ENCODE measurements around the gene SETD1B. TPM values are rescaled to one million over a fixed set of nuclear protein-coding genes. Genes with fewer than 3 reads are reported as not detected.

The SETD1B gene
- total RNA-seq, 1 donor from 2014 or later = 39.8 TPM

GRCh38 chr12:121807642-121808347, 4.0 kb downstream of the SETD1B start:
- DNase-seq (ENCODE audit: low spot score) = no peak

DNA sequence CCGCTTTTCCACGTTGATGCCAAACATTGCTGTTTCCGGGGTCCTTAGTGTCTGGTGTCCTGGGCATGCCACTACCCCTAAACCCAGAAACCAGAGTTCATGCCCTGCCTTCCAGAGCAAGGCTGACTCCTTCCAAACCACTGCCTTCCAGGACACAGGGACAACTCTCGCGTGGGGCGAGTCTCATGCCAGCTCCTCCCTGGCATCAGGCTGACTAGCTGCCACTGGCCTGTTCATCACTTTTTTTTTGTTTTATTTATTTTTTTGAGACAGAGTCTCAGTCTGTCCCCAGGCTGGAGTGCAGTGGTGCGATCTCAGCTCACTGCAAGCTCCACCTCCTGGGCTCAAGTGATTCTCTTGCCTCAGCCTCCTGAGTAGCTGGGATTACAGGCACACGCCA, 4.8 kb downstream of the SETD1B start:
- DNase-seq (ENCODE audit: low spot score) = no peak

DNA sequence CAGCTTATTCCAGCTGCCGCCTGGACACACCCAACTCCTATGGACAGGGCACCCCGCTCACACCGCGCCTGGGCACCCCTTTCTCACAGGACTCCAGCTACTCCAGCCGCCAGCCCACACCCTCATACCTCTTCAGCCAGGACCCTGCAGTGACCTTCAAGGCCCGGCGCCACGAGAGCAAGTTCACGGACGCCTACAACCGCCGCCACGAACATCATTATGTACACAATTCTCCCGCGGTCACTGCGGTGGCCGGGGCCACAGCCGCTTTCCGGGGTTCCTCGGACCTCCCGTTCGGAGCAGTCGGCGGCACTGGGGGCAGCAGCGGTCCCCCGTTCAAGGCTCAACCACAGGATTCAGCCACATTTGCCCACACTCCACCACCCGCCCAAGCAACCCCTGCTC, 5.9 kb downstream of the SETD1B start:
- no peak for DNase-seq (ENCODE audit: low spot score)

DNA sequence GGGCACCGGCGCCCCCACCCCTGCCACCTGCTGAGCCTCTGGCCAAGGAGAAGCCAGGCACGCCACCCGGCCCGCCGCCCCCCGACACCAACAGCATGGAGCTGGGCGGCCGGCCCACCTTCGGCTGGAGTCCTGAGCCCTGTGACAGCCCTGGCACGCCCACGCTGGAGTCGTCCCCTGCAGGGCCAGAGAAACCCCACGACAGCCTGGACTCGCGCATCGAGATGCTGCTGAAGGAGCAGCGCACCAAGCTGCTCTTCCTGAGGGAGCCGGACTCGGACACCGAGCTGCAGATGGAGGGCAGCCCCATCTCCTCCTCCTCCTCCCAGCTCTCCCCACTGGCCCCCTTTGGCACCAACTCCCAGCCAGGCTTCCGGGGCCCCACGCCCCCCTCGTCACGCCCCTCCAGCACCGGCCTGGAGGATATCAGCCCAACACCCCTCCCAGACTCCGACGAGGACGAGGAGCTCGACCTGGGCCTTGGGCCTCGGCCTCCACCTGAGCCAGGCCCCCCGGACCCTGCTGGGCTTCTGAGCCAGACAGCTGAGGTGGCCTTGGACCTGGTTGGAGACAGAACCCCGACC, 6.5 kb downstream of the SETD1B start:
- DNase-seq (ENCODE audit: low spot score) = no peak

DNA sequence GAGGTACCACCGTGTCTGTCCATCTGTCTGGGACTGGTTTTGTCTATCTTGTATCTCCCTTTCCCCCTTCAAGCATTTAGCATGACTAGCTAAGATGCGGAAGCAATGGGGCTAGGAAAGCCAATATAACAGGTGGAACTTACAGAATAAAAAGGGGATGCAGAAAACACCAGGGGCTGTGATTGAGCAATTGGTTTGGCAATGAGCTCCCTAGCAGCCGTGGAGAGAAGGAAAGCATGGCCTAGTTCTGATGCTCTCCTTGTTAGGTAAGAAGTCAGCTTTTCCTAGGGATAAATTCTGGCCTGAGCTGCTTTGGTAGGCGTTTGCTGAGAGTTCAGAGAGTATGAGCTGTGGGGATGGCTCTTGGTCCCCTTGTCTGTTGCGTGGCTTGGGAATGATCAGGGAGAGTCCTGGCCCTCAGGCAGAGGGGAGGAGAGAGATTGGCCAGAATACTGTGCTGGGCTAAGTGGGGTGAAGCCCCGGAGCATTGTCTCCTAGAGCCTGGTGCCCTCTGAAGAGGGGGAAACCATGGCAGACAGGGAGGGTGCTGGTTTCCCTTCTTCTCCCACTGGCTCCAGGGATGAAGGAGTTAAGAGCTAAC, 7.1 kb downstream of the SETD1B start:
- DNase-seq (ENCODE audit: low spot score) = no peak

- DNase-seq (ENCODE audit: low spot score) = peak; percentile 72
Measured at GRCh38 chr12:121811434-121812319, 7.9 kb downstream of the SETD1B start.

GRCh38 chr12:121812320-121812871, 8.6 kb downstream of the SETD1B start:
- peak; percentile 80 for DNase-seq (ENCODE audit: low spot score)

DNA sequence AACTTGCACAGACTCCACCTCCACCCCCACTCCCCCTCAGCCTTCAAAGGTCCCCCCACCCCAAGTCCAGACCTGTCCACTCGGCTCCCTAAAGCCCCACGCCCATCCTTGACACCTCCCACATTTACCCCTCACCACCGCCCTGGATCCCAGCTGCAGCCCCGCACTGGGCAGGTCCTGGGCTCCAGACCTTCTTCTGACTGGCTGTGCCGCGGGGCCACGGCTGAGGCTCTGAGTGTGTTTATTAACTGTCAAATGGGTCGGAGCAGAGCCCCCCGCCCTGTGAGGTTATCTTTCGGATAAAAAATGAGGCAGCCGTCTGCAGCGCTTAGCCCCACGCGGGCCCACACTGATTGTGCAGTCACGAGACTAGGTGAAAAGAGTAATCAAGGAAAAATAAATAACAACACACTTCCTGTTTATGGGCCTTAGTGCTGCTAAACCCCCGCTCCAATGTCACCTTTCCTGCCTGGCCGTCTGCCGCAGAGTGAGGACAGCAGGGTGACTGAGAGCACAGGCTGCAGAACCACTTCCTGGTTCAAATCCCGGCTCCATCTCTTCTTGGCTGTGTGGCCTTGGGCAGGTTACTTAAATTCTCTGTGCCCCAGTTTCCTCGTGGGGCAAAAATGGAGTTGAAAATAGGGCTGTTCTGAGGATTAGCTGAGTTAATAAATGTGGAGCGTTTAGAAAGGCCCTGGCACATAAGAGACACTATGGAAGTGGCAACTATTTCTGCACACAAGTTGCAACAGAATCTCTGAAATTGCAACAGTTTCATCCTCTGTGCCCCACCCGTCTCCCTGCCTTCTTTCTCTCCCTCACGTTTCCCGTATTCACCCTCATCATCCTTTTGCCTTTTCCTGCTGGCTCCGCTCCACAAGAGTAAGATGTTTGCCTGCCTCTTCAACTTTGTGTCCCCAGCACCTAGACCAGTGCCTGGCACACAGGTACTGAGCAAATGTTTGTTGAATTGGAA, 9.4 kb downstream of the SETD1B start:
- DNase-seq (ENCODE audit: low spot score) = no peak

- DNase-seq (ENCODE audit: low spot score) = no peak
Measured at GRCh38 chr12:121813951-121814350, 10.1 kb downstream of the SETD1B start.

GRCh38 chr12:121814429-121815119, 10.8 kb downstream of the SETD1B start:
- DNase-seq (ENCODE audit: low spot score) = no peak

DNA sequence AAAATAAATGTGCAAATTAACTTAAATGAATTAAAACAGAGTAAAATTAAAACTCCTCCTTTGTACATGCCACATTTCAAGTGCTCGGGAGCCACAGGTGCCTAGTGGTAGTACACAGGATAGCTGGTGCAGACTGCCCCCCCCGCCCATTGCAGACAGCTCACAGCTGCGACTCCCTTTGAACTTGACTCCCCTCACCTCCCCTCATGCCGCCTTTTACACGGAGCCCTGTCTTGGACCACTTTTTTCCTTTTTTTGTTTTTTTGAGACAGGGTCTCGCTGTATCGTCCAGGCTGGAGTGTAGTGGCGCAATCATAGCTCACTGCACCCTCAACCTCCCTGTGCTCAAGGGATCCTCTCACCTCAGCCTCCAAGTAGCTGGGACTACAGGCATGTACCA, 11.5 kb downstream of the SETD1B start:
- DNase-seq (ENCODE audit: low spot score) = no peak

DNA sequence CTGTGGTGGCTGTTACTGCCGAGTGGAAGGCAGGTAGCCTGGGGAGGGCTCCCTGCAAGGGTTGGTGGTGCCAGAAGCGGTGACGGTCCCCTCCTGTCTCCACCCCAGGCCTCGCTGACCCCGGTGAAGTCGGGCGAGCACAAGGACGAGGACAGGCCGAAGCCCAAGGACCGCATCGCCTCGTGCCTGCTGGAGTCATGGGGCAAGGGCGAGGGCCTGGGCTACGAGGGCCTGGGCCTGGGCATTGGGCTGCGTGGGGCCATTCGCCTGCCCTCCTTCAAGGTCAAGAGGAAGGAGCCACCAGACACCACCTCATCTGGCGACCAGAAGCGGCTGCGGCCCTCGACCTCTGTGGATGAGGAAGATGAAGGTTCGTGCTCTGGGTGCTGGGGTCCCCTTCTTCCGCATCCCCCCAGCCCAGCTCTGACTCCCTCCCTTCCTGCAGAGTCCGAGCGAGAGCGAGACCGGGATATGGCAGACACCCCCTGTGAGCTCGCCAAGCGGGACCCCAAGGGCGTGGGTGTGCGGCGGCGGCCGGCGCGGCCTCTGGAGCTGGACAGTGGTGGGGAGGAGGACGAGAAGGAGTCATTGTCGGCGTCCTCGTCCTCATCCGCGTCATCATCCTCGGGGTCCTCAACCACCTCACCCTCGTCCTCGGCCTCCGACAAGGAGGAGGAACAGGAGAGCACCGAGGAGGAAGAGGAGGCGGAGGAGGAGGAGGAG, 13.3 kb downstream of the SETD1B start:
- no peak for DNase-seq (ENCODE audit: low spot score)

DNA sequence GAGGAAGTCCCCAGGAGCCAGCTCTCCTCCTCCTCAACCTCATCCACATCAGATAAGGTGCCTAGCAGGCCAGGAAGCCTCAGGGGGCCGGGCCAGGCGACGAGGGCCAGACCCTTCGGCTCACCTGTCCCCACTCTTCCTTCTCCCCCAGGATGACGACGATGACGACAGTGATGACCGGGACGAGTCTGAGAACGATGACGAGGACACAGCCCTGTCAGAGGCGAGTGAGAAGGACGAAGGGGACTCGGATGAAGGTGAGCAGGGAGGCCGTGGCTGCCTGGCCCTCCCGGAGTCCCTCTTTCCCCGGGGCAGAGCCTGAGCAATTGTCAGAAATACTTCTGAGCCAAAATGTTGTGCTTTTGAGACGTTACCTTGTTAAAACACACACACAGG, 13.8 kb downstream of the SETD1B start:
- no peak for DNase-seq (ENCODE audit: low spot score)

GRCh38 chr12:121819212-121819949, 15.6 kb downstream of the SETD1B start:
- no peak for DNase-seq (ENCODE audit: low spot score)

GRCh38 chr12:121820056-121820455, 16.2 kb downstream of the SETD1B start:
- DNase-seq (ENCODE audit: low spot score) = no peak

GRCh38 chr12:121822393-121823100, 18.7 kb downstream of the SETD1B start:
- DNase-seq (ENCODE audit: low spot score) = no peak

DNA sequence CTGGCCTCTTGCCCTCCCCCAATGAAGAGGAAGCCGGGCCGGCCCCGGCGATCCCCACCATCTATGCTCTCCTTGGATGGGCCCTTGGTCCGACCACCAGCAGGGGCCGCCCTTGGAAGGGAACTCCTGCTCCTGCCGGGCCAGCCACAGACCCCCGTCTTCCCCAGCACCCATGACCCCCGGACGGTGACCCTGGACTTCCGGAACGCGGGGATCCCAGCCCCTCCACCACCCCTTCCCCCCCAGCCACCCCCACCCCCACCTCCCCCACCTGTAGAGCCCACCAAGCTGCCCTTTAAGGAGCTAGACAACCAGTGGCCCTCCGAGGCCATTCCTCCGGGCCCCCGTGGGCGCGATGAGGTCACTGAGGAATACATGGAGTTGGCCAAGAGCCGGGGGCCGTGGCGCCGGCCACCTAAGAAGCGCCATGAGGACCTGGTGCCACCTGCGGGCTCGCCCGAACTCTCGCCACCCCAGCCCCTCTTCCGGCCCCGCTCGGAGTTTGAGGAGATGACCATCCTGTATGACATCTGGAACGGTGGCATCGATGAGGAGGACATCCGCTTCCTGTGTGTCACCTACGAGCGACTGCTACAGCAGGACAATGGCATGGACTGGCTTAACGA, 19.4 kb downstream of the SETD1B start:
- DNase-seq (ENCODE audit: low spot score) = no peak

- DNase-seq (ENCODE audit: low spot score) = no peak
Measured at GRCh38 chr12:121823727-121824115, 19.9 kb downstream of the SETD1B start.

Data from ureter (tissue), 1 donor.